Activated T-helper 1 cell treated with anti-CD3 and anti-CD28 coated beads, Interleukin-2, amount 50 U/mL, for 16 hours (primary cell): Measurements from ENCODE around the gene CLCN5.

Source experiments
- DNase-seq, 2 donors: peaks; one replicate each; pipeline ENCODE4 v3.0.0-alpha.2; 2020; ENCODE audit warnings: low read depth in 1 of 2, low spot score in 1 of 2

CLCN5 gene

DNA sequence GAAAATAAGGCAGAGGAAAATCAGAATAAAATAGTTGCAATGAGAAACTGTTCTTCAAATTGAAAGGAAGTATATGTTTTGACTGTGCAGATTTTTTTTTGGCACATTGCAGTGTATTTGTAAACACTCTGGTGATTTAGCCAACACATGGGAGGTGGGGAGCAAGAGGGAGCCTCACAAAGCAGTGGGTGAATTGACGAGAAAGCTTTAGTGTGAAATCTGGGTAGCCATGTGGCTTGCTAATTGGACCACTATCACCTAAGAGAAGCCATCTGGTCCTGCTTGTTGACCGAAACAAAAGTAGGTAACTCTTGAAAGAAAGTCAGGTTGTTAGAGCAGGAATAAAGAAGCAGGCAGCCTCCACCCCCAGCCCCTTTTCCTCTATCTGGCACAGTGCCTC is 10.4 kb downstream of the CLCN5 start:
- DNase-seq: no peak

DNA sequence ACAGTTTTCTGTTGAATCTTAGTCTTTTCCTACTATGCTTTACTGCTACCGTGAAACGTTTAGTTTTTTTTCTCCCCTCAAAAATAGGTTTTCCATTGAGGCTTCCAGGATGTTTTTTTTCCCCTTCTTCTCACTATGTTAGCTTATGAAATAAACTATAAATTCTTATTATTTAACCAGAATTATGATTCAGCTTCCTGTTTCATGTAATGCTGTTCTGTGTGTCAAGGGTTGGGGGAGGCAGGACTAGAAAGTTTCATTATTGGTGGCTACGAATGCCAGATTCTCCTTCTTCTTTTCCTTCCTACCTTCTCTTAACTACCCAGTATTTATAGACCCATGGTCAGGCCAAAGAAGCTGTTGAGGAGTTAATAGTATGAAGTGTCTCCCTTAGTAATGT is 11.8 kb downstream of the CLCN5 start:
- no peak for DNase-seq

DNA sequence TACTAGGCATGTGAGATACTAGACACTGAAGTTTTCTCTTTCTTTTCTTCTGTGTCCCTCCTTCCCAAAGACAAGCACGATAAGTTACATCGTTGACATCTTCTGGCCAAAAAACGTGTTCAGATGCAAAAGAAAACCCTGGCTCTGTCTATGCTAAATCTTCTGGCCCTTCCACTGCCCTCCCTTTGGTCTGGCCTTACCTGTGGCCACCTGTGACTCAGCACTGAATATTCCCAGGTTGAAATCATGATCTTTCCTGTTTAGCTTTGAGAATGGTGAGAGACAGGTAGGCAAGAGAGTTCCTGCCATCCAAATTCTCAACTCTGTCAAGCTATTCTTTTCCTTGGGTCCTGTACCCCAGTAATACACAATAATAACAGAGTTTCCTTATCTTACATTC is 12.3 kb downstream of the CLCN5 start:
- DNase-seq: no peak

DNA sequence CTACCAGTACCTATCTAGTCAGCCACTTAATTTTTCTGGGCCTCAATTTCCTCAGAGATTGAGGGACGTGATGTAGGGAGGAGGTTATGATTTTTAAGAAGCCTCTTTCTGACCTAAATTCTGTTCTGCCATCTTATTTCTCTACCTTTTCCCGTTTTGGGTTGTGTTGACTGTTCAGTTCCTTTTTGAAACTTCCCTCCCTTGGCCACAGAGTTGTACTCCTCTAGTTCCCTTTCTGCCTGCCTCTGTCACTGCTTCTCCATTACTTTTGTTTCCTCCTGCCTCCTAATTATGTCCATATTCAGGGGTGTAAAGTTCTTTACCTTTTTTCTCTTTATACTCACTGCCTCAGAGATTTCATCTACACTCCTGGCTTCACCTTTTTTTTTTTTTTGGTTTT is 25.4 kb downstream of the CLCN5 start:
- DNase-seq: no peak

DNA sequence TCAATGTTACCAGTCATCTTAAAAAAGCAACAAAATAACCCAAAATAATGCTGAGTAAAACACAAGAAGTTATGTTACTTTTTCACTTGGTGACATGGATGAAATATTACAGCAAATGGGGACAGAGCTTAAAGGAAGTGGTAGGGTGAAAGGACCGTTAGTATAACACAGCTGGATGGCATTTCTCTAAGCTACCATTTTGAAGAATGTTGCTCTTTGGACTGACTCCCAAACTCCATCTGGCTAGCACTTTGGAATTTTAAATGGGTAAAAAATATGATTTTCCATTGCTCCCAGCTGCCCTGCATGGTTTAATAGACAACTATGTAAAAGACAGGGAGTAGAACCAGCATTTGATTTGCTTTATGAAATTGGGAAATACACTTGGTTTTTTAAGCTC is 27.6 kb downstream of the CLCN5 start:
- no peak for DNase-seq

DNA sequence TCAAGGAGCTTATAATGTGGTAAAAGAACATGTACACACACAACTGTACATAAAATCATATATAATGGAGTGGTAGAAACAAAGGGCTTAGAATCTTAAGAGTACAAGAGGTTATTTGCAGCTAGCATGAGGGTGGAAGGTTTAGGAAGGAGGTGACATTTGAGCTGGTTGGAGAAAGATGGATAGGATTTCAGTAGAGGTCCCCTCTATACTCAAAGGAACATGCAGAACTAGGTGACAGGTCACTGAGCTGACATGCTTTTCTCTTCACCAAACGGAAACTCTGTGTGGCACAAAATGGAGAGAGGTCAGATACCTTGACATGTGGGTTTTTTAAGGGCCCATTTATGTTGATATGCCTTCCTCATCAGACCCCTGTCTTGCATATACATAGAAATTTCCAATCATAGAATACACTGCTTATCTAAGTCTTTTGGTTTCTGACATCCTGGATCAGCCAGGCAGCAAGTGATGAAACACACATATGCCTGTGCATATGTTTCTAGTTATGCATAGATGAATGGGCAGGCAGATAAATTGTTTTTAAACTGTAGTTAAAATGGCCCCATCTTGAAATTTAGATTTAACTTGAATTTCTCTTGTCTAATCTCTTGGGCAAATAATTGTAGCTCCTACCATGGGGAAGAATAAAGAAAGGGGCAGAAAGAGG is 29.3 kb downstream of the CLCN5 start:
- no peak for DNase-seq

DNA sequence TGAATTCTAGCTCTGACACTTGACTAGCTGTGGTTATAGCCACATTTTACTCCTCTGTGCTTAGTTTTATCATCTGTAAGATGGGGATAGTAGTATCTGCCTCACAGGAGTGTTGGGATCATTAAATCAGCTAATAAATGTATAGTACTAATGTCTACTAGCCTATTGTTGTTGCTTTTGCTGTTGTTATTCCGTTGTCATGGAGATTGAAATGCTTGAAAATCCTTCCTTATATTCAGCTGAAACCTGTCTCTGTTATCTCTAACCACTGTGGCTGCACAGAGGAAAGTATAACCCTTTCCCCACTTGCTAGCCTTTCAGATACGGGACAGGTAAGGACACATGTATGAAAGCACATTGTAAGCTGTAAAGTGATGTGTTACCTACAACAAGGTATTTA is 33.9 kb downstream of the CLCN5 start:
- no peak for DNase-seq

DNA sequence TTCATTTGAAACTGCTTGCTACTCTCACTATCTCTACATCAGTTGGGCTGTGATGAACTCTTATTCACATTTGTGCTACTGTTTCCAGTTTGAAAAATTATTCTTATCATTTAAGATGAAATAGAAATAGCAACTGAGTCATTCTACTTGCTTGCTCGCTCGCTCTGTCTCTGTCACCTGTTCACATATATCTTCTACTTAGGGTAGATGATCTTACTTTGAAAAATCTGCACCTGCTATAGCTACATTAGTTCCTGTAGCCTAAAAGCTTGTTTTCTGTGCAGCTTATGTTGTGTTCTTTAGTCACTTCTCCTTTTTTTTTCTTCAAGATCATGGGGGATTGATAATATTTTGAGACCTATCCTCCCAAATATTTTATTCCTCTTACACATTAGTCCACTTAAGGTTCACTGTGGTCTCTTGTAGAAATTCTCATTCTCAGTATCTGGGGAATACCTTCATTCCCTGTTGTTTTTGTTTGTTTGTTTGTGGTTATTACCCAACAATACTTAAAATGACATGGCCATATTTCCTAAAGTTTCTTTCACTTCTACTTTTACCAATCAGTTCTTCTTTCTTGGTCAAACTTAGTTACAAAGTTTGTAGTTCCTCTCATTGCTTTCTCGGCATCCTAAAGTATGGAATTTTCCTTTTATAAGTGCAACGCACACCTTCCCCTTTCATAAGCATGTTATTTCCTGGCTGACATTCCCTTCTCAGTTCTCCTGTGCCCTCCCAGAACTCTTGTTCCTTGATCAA is 36.5 kb downstream of the CLCN5 start:
- no peak for DNase-seq

DNA sequence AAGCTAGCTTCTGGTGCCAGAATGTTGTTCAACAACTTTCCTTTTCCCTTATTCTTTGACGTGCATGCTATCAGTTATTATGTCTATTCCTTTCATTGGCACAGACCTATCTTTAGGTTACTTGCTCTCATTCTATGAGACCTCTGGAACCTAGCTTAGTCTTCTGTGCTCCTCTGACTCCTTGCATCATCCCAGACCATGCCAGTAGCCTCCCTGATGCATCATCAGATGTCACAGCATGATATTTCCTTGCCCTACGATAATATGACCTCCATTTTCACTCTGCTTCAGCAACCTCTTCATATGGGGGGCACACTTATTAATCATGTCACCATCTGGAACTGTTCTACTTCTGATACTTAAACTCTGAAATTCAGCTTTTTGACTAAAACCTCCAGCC is 37.2 kb downstream of the CLCN5 start:
- no peak for DNase-seq

DNA sequence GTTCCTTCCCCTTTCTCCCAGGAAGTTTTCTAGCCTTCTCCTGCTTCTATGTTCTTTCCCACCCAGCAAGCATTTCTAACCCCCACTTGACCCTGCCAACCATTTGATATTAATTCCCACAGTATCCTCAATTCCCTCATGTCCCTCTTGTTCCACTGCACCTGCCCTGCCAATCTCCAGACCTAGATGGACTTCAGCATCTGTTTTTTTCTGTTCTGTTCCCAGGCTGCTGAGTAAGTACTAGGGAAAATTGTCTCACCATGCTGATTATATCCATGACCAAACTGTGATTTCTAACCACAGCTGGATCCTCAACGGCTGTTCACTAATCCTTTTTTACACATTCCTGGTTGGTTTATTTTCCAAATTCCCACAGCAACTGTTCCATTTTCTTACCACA is 37.7 kb downstream of the CLCN5 start:
- no peak for DNase-seq

DNA sequence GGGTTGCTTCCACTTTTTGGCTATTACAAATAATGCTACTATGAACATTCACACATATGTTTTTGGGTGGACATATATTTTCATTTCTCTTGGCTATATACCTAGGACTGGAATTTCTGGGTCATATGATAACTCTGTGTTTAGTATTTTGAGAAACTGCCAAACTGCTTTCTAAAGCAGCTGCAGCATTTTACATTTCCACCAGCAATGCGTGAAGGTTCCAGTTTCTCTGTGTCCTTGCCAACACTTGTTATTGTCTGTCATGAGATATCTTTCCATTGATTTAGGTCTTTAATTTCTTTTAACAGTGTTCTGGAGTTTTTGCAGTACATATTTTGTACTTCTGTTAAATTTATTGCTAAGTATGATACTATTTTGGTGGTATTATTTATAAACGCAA is 48.3 kb downstream of the CLCN5 start:
- no peak for DNase-seq

DNA sequence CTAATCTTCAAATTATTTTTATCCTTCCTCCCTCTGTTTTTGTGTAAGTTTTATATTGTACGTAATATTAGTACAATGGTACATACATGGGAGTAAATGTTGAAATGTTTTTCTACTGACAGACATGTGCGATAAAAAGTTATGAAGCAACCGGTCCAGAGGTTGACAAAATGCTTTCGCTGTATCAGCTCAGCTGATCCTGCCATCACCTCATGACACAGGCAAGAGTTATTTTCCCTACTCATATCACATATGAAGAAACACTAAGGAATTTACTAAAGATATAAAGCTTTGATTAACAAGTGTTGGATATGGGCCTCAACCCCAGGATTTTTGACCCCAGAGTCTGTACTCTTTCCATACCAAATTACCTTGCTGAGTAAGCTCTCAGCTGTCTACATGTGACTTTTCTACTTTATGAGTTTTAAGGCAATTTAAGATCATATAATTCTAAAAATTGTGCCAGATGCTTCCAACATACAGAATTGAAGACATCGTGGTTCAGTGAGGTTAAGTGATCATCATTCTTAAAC is 50.0 kb downstream of the CLCN5 start:
- no peak for DNase-seq

DNA sequence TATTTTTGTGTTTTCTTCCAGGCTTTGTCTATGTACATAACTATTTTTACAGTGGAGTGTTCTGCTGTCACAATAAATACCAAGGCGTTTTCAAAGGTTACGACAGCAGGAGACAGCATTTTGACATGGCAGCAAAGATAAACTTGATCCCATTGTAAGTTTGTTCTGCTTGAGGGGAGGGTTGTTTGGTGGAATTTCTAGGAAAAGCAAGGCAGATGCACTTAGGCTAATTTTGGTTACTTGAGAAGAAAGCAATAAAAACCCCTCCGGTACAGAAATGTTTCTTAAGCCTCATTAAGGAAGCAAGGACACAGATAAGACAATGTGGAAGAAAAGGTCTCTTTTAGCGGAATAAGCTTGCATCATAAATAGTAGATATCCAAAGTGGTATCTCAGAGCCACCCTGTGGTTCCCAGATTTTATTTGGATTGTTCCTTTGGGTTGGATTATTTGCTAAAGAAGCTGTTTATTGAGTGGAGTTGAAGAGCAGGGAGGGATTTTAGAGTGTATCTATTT is 54.3 kb downstream of the CLCN5 start:
- no peak for DNase-seq

DNA sequence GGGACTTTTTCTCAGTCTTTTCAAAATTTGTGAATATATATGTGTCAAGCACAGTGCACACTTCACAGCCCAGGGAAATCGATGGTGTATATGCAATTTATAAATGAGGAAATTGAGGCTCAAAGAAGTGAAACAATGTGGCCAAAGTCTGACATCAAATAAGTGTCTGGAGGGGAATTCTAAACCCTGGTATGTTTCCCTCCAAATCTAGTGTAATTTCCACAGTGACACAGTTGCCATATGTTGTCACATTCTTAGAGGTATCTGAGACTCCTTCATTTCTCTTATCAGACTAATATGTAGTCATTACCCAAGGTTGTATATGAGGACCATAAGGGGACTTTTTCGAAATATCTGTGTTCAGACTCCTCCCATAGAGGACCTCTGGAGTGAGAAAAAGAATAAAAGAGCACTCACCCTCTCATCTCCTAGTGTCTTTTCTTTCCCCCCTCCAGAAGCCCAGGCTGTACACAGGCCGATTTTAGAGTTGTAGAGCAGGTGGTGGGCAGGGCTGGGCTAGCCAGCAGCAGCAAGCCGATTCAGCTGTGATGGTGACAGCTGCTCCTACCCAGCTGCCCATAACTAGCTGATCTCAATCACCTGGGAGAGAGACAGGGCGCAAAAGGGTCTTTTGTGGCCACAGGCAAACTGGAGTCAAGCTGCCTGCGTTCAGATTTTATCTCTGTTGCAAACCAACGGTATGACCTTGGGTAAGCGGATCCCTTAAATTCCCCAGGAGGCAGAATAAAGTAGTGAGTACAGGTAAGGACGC is 55.1 kb downstream of the CLCN5 start:
- DNase-seq: no peak

DNA sequence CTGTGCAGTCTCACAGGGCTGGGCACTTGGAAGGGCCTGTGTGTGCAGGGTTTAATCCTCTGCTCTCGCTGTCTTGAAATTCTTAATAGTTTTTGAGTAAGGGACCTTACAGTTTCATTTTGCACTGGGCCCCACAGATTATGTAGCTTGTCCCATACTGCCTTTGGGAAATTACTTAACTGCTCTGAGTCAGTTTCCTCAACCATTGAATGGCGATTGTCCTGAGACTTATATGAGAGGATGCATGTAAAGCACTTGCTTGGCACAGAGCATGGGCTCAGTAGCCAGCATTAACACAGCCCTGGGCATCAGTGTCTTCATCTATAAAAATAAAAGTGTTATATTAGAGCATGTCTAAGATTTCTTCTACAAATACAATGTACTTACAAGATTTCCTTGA is 55.8 kb downstream of the CLCN5 start:
- DNase-seq: no peak

DNA sequence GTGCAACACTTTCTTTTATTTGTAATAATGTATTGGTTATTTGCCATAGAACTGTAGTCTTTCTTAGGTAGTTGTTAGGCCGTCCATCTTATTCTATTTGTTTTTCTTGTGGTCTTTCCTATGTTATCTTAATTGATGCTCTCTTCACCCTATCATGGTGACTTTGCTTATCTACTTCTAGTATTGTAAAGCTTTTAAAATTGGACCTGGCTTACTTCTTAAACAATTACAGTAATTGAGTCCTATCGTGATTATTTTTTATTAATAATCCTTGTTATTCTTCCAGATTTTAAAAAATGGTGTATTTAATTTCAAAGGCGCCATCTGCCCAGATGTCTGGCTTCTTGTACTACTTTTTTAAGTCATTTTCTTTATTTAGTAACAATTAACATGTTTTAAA is 63.7 kb downstream of the CLCN5 start:
- no peak for DNase-seq

DNA sequence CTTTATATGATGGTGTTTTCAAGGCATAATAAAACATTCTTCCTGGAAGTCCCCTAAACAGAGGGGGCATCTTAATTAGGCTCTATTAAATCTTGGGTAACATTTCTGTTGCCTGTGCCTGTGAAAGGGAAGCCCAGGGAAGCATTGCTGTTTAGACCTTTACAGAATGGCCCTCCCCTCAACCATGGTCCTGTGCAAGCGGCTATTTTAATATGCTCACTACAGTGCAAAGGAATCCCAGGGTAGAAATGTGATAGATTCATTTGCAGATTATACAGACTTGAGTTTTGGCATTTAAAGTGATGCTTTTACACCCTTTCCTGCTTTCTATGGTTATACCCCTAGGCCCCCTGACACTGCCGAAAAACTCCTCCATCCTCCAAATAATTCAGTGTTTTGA is 65.3 kb downstream of the CLCN5 start:
- no peak for DNase-seq

DNA sequence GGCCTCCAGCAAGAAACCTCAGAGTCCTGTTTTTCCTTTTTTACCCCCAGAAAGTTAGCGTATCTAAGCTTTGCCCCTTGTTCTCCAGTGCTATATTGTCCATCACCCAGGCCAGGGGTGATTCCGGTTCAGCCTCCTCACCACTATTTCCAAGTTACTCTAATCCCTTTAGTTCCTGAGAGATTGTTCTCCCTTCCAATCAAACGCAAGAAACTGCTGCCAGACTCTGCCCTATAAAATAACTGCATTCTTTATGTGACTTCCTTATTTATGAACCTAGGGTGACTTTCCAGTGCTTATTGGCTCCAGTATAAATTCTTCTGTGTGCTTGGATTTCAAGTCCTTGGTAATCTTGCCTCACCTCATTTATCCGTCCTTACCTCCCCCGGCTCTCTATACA is 65.7 kb downstream of the CLCN5 start:
- DNase-seq: no peak

DNA sequence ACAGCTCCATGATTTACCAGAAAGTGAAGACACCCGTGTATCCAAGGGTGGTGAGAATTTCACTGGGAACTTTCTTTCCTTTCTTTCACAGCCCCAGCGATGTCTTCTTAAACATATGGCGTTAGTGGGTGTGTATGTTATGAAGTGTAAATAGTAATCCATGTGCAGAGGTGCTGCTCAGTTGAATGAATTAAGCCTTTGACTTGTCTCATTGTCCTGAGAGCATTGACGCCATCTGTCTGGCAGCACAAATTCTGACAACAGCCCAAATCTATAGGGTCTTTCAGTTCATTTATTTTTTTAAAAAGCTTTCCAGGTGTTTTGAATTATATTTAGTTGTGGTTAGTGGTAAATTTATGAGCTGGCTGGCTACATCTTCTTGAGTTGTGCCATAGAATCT is 69.4 kb downstream of the CLCN5 start:
- DNase-seq: no peak

DNA sequence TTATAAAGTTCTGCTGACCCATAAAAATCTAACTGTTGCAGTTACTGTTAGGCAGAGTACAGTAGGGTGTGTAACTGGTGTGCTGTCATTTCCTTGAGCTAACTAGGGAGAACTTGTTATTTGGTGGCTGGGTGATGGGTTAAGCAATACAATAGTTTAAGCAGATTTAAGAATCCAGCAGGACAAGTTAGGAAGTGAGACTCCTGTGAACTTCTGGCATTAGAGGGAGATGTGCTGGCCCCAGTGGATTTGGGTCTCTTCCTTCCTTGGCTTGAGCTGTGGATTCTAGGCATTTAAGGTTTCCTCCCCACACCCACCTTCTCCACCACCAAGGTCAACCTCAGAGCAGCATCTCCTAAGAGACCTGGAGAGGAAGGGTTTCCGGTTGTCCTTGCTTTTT is 70.5 kb downstream of the CLCN5 start:
- no peak for DNase-seq

DNA sequence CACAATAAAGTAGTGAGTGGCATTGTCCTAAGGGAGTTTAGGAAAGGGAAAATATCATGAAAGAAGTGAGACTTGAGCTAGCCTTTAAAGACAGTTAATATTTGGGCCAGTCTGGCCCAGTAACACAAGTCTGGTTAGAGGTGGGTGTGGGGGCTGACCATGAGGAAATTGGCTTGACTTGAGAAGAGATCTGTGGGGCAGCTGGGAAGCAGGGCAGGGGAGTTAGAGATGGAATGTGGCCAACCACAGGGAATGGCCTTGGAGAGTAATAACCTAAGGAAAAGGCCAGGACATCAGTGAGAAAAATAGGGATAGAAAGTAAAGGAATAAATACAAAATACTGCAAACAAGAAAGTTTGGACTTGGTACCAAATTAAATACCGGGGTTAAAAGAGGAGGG is 71.3 kb downstream of the CLCN5 start:
- no peak for DNase-seq
